Activated CD4-positive, alpha-beta T cell treated with anti-CD3 and anti-CD28 coated beads for 36 hours (primary cell): ENCODE data around the gene CFAP43. TPM values are rescaled to one million over a fixed set of nuclear protein-coding genes. Genes with fewer than 3 reads are reported as not detected.

ENCODE experiments used
- ATAC-seq: fragments of 200-7000 bp; cut with Tn5 transposase; one replicate; pipeline ENCODE4 v1.10.0; 2021; ENCODE audit warnings: mild to moderate bottlenecking, moderate library complexity
- CTCF ChIA-PET: fragments of 350-600 bp; sonication (Branson Sonifier 250); formaldehyde crosslinking; loops from one replicate; lab custom pipeline; 2021; ENCODE audit warnings: antibody characterized with exemption; lab: Charles Lee
- POLR2A ChIA-PET: fragments of 350-600 bp; sonication (Branson Sonifier 250); formaldehyde crosslinking; loops from one replicate; lab custom pipeline; 2021; ENCODE audit warnings: antibody characterized with exemption, inconsistent platforms; lab: Charles Lee
- DNase-seq: peaks from one replicate; pipeline ENCODE4 v3.0.0-alpha.2; 2020
- H3K27ac Mint-ChIP-seq: one replicate; pipeline ENCODE4 v1.8.0; 2021; ENCODE audit warnings: mixed read lengths
- H3K27me3 Mint-ChIP-seq: one replicate; pipeline ENCODE4 v1.8.0; 2021; ENCODE audit warnings: mixed read lengths
- H3K36me3 Mint-ChIP-seq: one replicate; pipeline ENCODE4 v1.8.0; 2021; ENCODE audit warnings: low read depth, mixed read lengths
- H3K4me1 Mint-ChIP-seq: one replicate; pipeline ENCODE4 v1.8.0; 2021; ENCODE audit warnings: mixed read lengths
- H3K4me3 Mint-ChIP-seq: one replicate; pipeline ENCODE4 v1.8.0; 2021; ENCODE audit warnings: mild to moderate bottlenecking, moderate library complexity, mixed read lengths
- H3K9me3 Mint-ChIP-seq: one replicate; pipeline ENCODE4 v1.8.0; 2021; ENCODE audit warnings: low read depth, mixed read lengths
- intact Hi-C, 2 experiments: fragments of 100-400 bp; cut with DNase I in 1 of 2; cut with micrococcal nuclease in 1 of 2; formaldehyde crosslinking; loops; one replicate each; pipeline versions ENCODE4 v1.14.2 to v1.15.1; 2022 to 2024; cut with DNase I, micrococcal nuclease
- total RNA-seq, 2 experiments: library from RNA; stranded (reverse); gene quantifications; one replicate each; pipeline ENCODE4 v1.2.3, GENCODE V29; 2021

The CFAP43 gene
- total RNA-seq, 2 experiments from 2014 or later = 0.09 TPM

- ATAC-seq = no peak
Measured at GRCh38 chr10:104143829-104144228, 88.3 kb downstream of the CFAP43 start.

GRCh38 chr10:104142081-104142480, 90.1 kb downstream of the CFAP43 start:
- Mint-ChIP-seq H3K9me3 (no peaks in the 10 kb centered on the region), H3K36me3 (no peaks in the 10 kb centered on the region), H3K4me3 (no peak overlapping the region), H3K27me3 (peaks cover 8% of the 10 kb centered on the region), H3K4me1 (no peaks in the 10 kb centered on the region), H3K27ac (no peak overlapping the region)
- ATAC-seq = no peak
- POLR2A ChIA-PET = no interaction called here
- intact Hi-C loops = no loop called here
- CTCF ChIA-PET = interaction anchor here (1.0 to 1.3 kb wide), 3 partner anchors 132 to 285 kb away, joined by 3 read pairs; no protein-coding TSS in a partner anchor
- DNase-seq = no peak

More at GRCh38 chr10:104143829-104144228, 88.3 kb downstream of the CFAP43 start:
- intact Hi-C loops = no loop called here
- no peak overlapping the region for H3K4me3 Mint-ChIP-seq
- H3K36me3 Mint-ChIP-seq = no peaks in the 10 kb centered on the region
- DNase-seq = no peak
- no peak overlapping the region for H3K27ac Mint-ChIP-seq
- H3K9me3 Mint-ChIP-seq = no peaks in the 10 kb centered on the region
- no peaks in the 10 kb centered on the region for H3K4me1 Mint-ChIP-seq
- H3K27me3 Mint-ChIP-seq = peaks cover 9% of the 10 kb centered on the region
- CTCF ChIA-PET = interaction anchor here (0.6 to 1.0 kb wide), 2 partner anchors 22 to 41 kb away, joined by 3 read pairs; no protein-coding TSS in a partner anchor
- POLR2A ChIA-PET = no interaction called here

GRCh38 chr10:104139221-104139620, 92.9 kb downstream of the CFAP43 start:
- H3K36me3 Mint-ChIP-seq = no peaks in the 10 kb centered on the region
- peaks cover 8% of the 10 kb centered on the region for H3K27me3 Mint-ChIP-seq
- H3K27ac Mint-ChIP-seq = no peak overlapping the region
- H3K9me3 Mint-ChIP-seq = no peaks in the 10 kb centered on the region
- ChIA-PET CTCF (interaction anchor here (0.6 to 1.9 kb wide), 5 partner anchors 9 to 127 kb away, joined by 3 to 6 read pairs (median 3); partner anchors contain the start of gene SFR1), POLR2A (no interaction called here)
- intact Hi-C loops = no loop called here
- DNase-seq (peak; percentile 16), ATAC-seq (no peak)
- H3K4me3 Mint-ChIP-seq = no peak overlapping the region
- H3K4me1 Mint-ChIP-seq = no peaks in the 10 kb centered on the region

- H3K27me3 Mint-ChIP-seq = peaks cover 3% of the 10 kb centered on the region
- ATAC-seq (no peak), DNase-seq (no peak)
- H3K27ac Mint-ChIP-seq = no peak overlapping the region
- H3K36me3 Mint-ChIP-seq = no peaks in the 10 kb centered on the region
- H3K4me3 Mint-ChIP-seq = no peak overlapping the region
- no peaks in the 10 kb centered on the region for H3K4me1 Mint-ChIP-seq
- intact Hi-C loops = no loop called here
- ChIA-PET CTCF (no interaction called here), POLR2A (no interaction called here)
- no peaks in the 10 kb centered on the region for H3K9me3 Mint-ChIP-seq
Measured at GRCh38 chr10:104138131-104138530, 94.0 kb downstream of the CFAP43 start.

GRCh38 chr10:104130041-104130440, 102.1 kb downstream of the CFAP43 start:
- POLR2A ChIA-PET = no interaction called here
- ATAC-seq (no peak), DNase-seq (no peak)
- peaks cover 8% of the 10 kb centered on the region for H3K27me3 Mint-ChIP-seq
- no peak overlapping the region for H3K4me3 Mint-ChIP-seq
- no peaks in the 10 kb centered on the region for H3K9me3 Mint-ChIP-seq
- peaks cover 12% of the 10 kb centered on the region for H3K4me1 Mint-ChIP-seq
- CTCF ChIA-PET = no interaction called here
- H3K36me3 Mint-ChIP-seq = peaks cover 7% of the 10 kb centered on the region
- H3K27ac Mint-ChIP-seq = no peak overlapping the region
- intact Hi-C loops = no loop called here

- CTCF ChIA-PET = interaction anchor here (0.7 to 1.7 kb wide), 3 partner anchors 13 to 240 kb away, joined by 3 to 6 read pairs (median 3); no protein-coding TSS in a partner anchor
Measured at GRCh38 chr10:104128214-104128613, 104.0 kb downstream of the CFAP43 start.

GRCh38 chr10:104127411-104127810, 104.8 kb downstream of the CFAP43 start:
- intact Hi-C loops = no loop called here
- ATAC-seq (peak; percentile 23), DNase-seq (peak; percentile 37)
- no peaks in the 10 kb centered on the region for H3K27me3 Mint-ChIP-seq
- no peak overlapping the region for H3K4me3 Mint-ChIP-seq
- peaks cover 26% of the 10 kb centered on the region for H3K4me1 Mint-ChIP-seq
- peaks cover 15% of the 10 kb centered on the region for H3K36me3 Mint-ChIP-seq
- ChIA-PET POLR2A (no interaction called here), CTCF (interaction anchor here (0.6 to 1.7 kb wide), 3 partner anchors 13 to 240 kb away, joined by 3 to 6 read pairs (median 3); no protein-coding TSS in a partner anchor)
- H3K27ac Mint-ChIP-seq = no peak overlapping the region
- no peaks in the 10 kb centered on the region for H3K9me3 Mint-ChIP-seq

More at GRCh38 chr10:104128214-104128613, 104.0 kb downstream of the CFAP43 start:
- POLR2A ChIA-PET = no interaction called here
- H3K9me3 Mint-ChIP-seq = no peaks in the 10 kb centered on the region
- intact Hi-C loops = no loop called here
- H3K4me1 Mint-ChIP-seq = peaks cover 20% of the 10 kb centered on the region
- H3K27me3 Mint-ChIP-seq = peaks cover 6% of the 10 kb centered on the region
- peaks cover 12% of the 10 kb centered on the region for H3K36me3 Mint-ChIP-seq
- no peak for DNase-seq
- no peak for ATAC-seq
- no peak overlapping the region for H3K4me3 Mint-ChIP-seq
- no peak overlapping the region for H3K27ac Mint-ChIP-seq

- ATAC-seq = no peak
- no peaks in the 10 kb centered on the region for H3K9me3 Mint-ChIP-seq
- peaks cover 43% of the 10 kb centered on the region for H3K4me1 Mint-ChIP-seq
- no peaks in the 10 kb centered on the region for H3K27me3 Mint-ChIP-seq
- peaks cover 15% of the 10 kb centered on the region for H3K36me3 Mint-ChIP-seq
- CTCF ChIA-PET = interaction anchor here (0.7 to 2.6 kb wide), 13 partner anchors 9 to 411 kb away, joined by 3 to 9 read pairs (median 3); no protein-coding TSS in a partner anchor
- no peak overlapping the region for H3K27ac Mint-ChIP-seq
- peak overlapping the region; percentile 91 for H3K4me3 Mint-ChIP-seq
- intact Hi-C loops = loop anchor here (2.0 to 5.0 kb wide), 8 partner anchors 96 to 1481 kb away; partner anchors contain the start of genes CFAP58 (in 2 of the 2), ITPRIP (in 2 of the 2), TAF5 (in 1 of the 2) and TRIM8 (in 1 of the 2)
- no peak for DNase-seq
- POLR2A ChIA-PET = no interaction called here
Measured at GRCh38 chr10:104123397-104123796, 108.8 kb downstream of the CFAP43 start.

- H3K4me1 Mint-ChIP-seq = peaks cover 49% of the 10 kb centered on the region
- H3K27me3 Mint-ChIP-seq = no peaks in the 10 kb centered on the region
- CTCF ChIA-PET = interaction anchor here (0.6 to 2.7 kb wide), 37 partner anchors 9 to 426 kb away, joined by 3 to 19 read pairs (median 3); partner anchors contain the start of gene ITPRIP
- peak overlapping the region; percentile 97 for H3K27ac Mint-ChIP-seq
- H3K4me3 Mint-ChIP-seq = peak overlapping the region; percentile 91
- DNase-seq = peak; percentile 48
- no peaks in the 10 kb centered on the region for H3K9me3 Mint-ChIP-seq
- intact Hi-C loops = loop anchor here (1.0 to 5.0 kb wide), 9 partner anchors 95 to 1480 kb away; partner anchors contain the start of genes CFAP58 (in 2 of the 2), ITPRIP (in 2 of the 2), TAF5 (in 1 of the 2) and TRIM8 (in 1 of the 2)
- POLR2A ChIA-PET = interaction anchor here (0.9 to 2.7 kb wide), 8 partner anchors 12 to 428 kb away, joined by 3 to 10 read pairs (median 6); partner anchors contain the start of genes CFAP58 and SLK
- no peak for ATAC-seq
- H3K36me3 Mint-ChIP-seq = peaks cover 15% of the 10 kb centered on the region
Measured at GRCh38 chr10:104122225-104123107, 109.7 kb downstream of the CFAP43 start.

- ATAC-seq = peak; percentile 93
- intact Hi-C loops = loop anchor here (1.0 to 5.0 kb wide), 19 partner anchors 29 to 1479 kb away; partner anchors contain the start of genes CFAP58 (in 2 of the 2), ITPRIP (in 2 of the 2), SLK (in 2 of the 2) and STN1 (in 2 of the 2)
Measured at GRCh38 chr10:104121485-104122224, 110.5 kb downstream of the CFAP43 start, which contains the start of gene SFR1. Gene SFR1 (plus strand): TSS chr10:104122171. CDS start chr10:104122184, 13 bp downstream.

More at GRCh38 chr10:104121485-104122224, 110.5 kb downstream of the CFAP43 start, which contains the start of gene SFR1:
- CTCF ChIA-PET = interaction anchor here (0.6 to 2.7 kb wide), 37 partner anchors 8 to 425 kb away, joined by 3 to 19 read pairs (median 3); partner anchors contain the start of gene ITPRIP
- Mint-ChIP-seq H3K27me3 (no peaks in the 10 kb centered on the region), H3K36me3 (peaks cover 15% of the 10 kb centered on the region), H3K4me1 (peaks cover 47% of the 10 kb centered on the region), H3K4me3 (peak within 1 kb of the TSS; percentile 91), H3K9me3 (no peaks in the 10 kb centered on the region), H3K27ac (peak within 1 kb of the TSS; percentile 97)
- DNase-seq = peak; percentile 99
- POLR2A ChIA-PET = interaction anchor here (0.6 to 2.7 kb wide), 13 partner anchors 11 to 427 kb away, joined by 3 to 10 read pairs (median 4); partner anchors contain the start of genes CFAP58, GSTO1 and SLK
